Astrocyte (in vitro differentiated cells and primary cell): ENCODE results near the gene OPRL1. TPM values are rescaled to one million over a fixed set of nuclear protein-coding genes. Genes with fewer than 3 reads are reported as not detected.

Source experiments
- DNase-seq: peaks from one replicate; pipeline ENCODE4 v3.0.0-alpha.2; 2010; ENCODE audit warnings: low read depth
- FAIRE-seq: peaks from 2 replicates; lab custom pipeline; 2011; peaks lifted over from hg19 to GRCh38; lab: Jason Lieb, UNC
- H2AFZ ChIP-seq: 2 replicates; pipeline ENCODE4 v1.6.0; 2012; ENCODE audit warnings: low read depth, low read length, inconsistent platforms
- H3K27ac ChIP-seq: 2 replicates; pipeline ENCODE4 v1.5.1; 2011; ENCODE audit warnings: low read depth, low read length, inconsistent platforms
- H3K27me3 ChIP-seq: 2 replicates; pipeline ENCODE4 v1.6.0; 2011; ENCODE audit warnings: low read length, inconsistent platforms; ENCODE audit not compliant: insufficient read depth
- H3K36me3 ChIP-seq: 2 replicates; pipeline ENCODE4 v1.5.1; 2011; ENCODE audit warnings: low read length, inconsistent platforms; ENCODE audit not compliant: insufficient read depth
- H3K4me1 ChIP-seq: 2 replicates; pipeline ENCODE4 v1.5.1; 2011; ENCODE audit warnings: low read length, inconsistent platforms; ENCODE audit not compliant: insufficient read depth
- H3K4me2 ChIP-seq: 2 replicates; pipeline ENCODE4 v1.6.0; 2012; ENCODE audit warnings: low read length, inconsistent platforms
- H3K4me3 ChIP-seq: 2 replicates; pipeline ENCODE4 v1.5.1; 2011; ENCODE audit warnings: low read depth, mild to moderate bottlenecking, low read length, inconsistent platforms; ENCODE audit not compliant: insufficient read depth
- H3K79me2 ChIP-seq: 2 replicates; pipeline ENCODE4 v1.6.0; 2012; ENCODE audit warnings: mild to moderate bottlenecking, low read length, inconsistent platforms; ENCODE audit not compliant: insufficient read depth
- H3K9ac ChIP-seq: 2 replicates; pipeline ENCODE4 v1.6.0; 2012; ENCODE audit warnings: mild to moderate bottlenecking, low read length, inconsistent platforms
- H3K9me3 ChIP-seq: 2 replicates; pipeline ENCODE4 v1.5.1; 2012; ENCODE audit warnings: low read depth, mild to moderate bottlenecking, low read length, inconsistent platforms; ENCODE audit not compliant: insufficient read depth
- H4K20me1 ChIP-seq: 2 replicates; pipeline ENCODE4 v1.6.0; 2012; ENCODE audit warnings: low read length, inconsistent platforms; ENCODE audit not compliant: insufficient read depth
- H3K27ac Mint-ChIP-seq: one replicate; pipeline ENCODE4 v1.8.0; 2021; ENCODE audit warnings: mild to moderate bottlenecking, mixed read lengths; ENCODE audit not compliant: unreplicated experiment
- H3K27me3 Mint-ChIP-seq: one replicate; pipeline ENCODE4 v1.8.0; 2021; ENCODE audit warnings: low read depth, mixed read lengths; ENCODE audit not compliant: unreplicated experiment
- H3K36me3 Mint-ChIP-seq: one replicate; pipeline ENCODE4 v1.8.0; 2021; ENCODE audit warnings: low read depth, mixed read lengths; ENCODE audit not compliant: unreplicated experiment
- H3K4me1 Mint-ChIP-seq: one replicate; pipeline ENCODE4 v1.8.0; 2021; ENCODE audit warnings: low read depth, mixed read lengths; ENCODE audit not compliant: unreplicated experiment
- H3K4me3 Mint-ChIP-seq: one replicate; pipeline ENCODE4 v1.8.0; 2021; ENCODE audit warnings: mild to moderate bottlenecking, moderate library complexity, mixed read lengths; ENCODE audit not compliant: unreplicated experiment
- H3K9me3 Mint-ChIP-seq: one replicate; pipeline ENCODE4 v1.8.0; 2021; ENCODE audit warnings: mild to moderate bottlenecking, mixed read lengths; ENCODE audit not compliant: unreplicated experiment
- EZH2 ChIP-seq: IDR thresholded peaks from 2 replicates; pipeline ENCODE4 v1.6.1; 2012; ENCODE audit warnings: mild to moderate bottlenecking, low read length, inconsistent platforms; ENCODE audit not compliant: insufficient read depth
- total RNA-seq: library from RNA; stranded (reverse); gene quantifications from 2 replicates; pipeline ENCODE4 v1.2.1, GENCODE V29; 2021
- TF ChIP-seq, protein P1 (sequence below): IDR thresholded peaks from 2 replicates; pipeline ENCODE4 v1.5.1; 2011; ENCODE audit warnings: low read depth, mild to moderate bottlenecking, inconsistent platforms, low read length, moderate library complexity; ENCODE audit not compliant: insufficient read depth

OPRL1 gene
- total RNA-seq, 1 donor from 2014 or later, result 2.8 TPM

- Histone ChIP-seq H3K4me2 (no peak overlapping the region), H3K4me3 (no peak overlapping the region), H4K20me1 (no peaks in the 10 kb centered on the region), H3K27ac (no peak overlapping the region), H3K9me3 (no peaks in the 10 kb centered on the region), H3K27me3 (peaks cover 24% of the 10 kb centered on the region), H3K36me3 (no peaks in the 10 kb centered on the region), H2AFZ (no peak overlapping the region), H3K4me1 (no peaks in the 10 kb centered on the region), H3K9ac (no peak overlapping the region), H3K79me2 (no peaks in the 10 kb centered on the region)
- no peak overlapping the region for H3K4me3 Mint-ChIP-seq
- H3K27ac Mint-ChIP-seq, result no peak overlapping the region
- peaks cover 33% of the 10 kb centered on the region for H3K27me3 Mint-ChIP-seq
- H3K4me1 Mint-ChIP-seq, result no peaks in the 10 kb centered on the region
- FAIRE-seq (no peak), DNase-seq (no peak)
- peaks cover 6% of the 10 kb centered on the region for H3K36me3 Mint-ChIP-seq
- TF ChIP-seq, protein P1, sequence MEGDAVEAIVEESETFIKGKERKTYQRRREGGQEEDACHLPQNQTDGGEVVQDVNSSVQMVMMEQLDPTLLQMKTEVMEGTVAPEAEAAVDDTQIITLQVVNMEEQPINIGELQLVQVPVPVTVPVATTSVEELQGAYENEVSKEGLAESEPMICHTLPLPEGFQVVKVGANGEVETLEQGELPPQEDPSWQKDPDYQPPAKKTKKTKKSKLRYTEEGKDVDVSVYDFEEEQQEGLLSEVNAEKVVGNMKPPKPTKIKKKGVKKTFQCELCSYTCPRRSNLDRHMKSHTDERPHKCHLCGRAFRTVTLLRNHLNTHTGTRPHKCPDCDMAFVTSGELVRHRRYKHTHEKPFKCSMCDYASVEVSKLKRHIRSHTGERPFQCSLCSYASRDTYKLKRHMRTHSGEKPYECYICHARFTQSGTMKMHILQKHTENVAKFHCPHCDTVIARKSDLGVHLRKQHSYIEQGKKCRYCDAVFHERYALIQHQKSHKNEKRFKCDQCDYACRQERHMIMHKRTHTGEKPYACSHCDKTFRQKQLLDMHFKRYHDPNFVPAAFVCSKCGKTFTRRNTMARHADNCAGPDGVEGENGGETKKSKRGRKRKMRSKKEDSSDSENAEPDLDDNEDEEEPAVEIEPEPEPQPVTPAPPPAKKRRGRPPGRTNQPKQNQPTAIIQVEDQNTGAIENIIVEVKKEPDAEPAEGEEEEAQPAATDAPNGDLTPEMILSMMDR, result no peak
- no peak for TF ChIP-seq EZH2
- no peaks in the 10 kb centered on the region for H3K9me3 Mint-ChIP-seq
Measured at GRCh38 chr20:64099086-64099786, 19.4 kb downstream of the OPRL1 start.

DNA sequence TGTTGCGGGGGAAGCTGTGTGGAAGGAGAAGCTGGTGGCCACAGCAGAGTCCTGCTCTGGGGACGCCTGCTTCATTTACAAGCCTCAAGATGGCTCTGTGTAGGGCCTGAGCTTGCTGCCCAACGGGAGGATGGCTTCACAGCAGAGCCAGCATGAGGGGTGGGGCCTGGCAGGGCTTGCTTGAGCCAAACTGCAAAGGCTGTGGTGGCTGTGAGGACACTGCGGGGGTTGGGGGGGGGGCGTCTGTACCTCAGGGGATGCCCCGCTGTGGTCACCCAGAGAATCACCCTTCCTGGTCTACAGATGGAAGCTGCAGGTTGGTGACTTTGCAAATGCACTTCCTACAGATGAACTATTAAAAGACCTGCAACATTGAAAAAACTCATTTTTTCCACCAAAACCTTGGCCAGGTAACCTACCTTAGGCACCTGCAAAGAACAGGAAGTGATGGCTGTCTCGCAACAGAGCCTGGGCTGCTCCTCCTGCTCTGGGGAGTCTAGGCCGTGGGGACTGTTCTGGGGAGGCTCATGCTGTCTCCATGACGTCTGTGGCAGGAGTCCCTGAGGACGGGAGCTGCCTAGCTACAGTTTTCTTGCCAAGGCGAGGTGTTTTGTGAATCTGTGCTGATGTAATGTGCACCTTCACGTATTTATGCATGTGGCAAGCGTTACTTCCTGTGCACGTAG lies 20.1 kb downstream of the OPRL1 start:
- Histone ChIP-seq H3K36me3 (no peaks in the 10 kb centered on the region), H4K20me1 (no peaks in the 10 kb centered on the region), H3K4me1 (no peaks in the 10 kb centered on the region), H3K27ac (no peak overlapping the region), H3K4me2 (no peak overlapping the region), H3K4me3 (no peak overlapping the region), H3K9ac (no peak overlapping the region), H3K79me2 (no peaks in the 10 kb centered on the region), H3K27me3 (peaks cover 24% of the 10 kb centered on the region), H3K9me3 (no peaks in the 10 kb centered on the region), H2AFZ (no peak overlapping the region)
- H3K27ac Mint-ChIP-seq, result no peak overlapping the region
- no peak for DNase-seq
- no peak overlapping the region for H3K4me3 Mint-ChIP-seq
- no peaks in the 10 kb centered on the region for H3K9me3 Mint-ChIP-seq
- peaks cover 6% of the 10 kb centered on the region for H3K36me3 Mint-ChIP-seq
- TF ChIP-seq, protein P1, result no peak
- TF ChIP-seq EZH2, result no peak
- H3K27me3 Mint-ChIP-seq, result peaks cover 33% of the 10 kb centered on the region
- no peaks in the 10 kb centered on the region for H3K4me1 Mint-ChIP-seq
- no peak for FAIRE-seq

DNA sequence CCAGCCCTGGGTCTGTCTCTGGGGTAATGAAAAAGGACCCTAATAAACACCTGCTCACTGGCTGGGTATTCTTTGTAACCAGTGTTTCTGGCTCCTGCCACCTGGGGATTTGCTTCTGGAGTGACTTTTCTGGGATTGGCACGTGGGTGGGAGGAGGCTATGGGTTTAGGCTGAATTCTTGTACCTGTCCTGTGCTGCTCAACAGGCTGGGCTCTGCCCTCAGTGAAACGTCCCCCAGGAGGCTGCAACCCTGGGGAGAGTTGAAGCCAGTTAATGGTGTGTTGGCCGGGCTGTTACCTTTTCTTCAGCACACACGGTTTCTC lies 20.6 kb downstream of the OPRL1 start:
- TF ChIP-seq, protein P1, result no peak
- no peak for TF ChIP-seq EZH2
- FAIRE-seq, result no peak

More for the DNA sequence above, 20.6 kb downstream of the OPRL1 start:
- Mint-ChIP-seq H3K27me3 (peaks cover 33% of the 10 kb centered on the region), H3K4me1 (no peaks in the 10 kb centered on the region), H3K4me3 (no peak overlapping the region), H3K27ac (no peak overlapping the region), H3K36me3 (peaks cover 6% of the 10 kb centered on the region), H3K9me3 (no peaks in the 10 kb centered on the region)
- H3K27ac ChIP-seq, result no peak overlapping the region
- no peaks in the 10 kb centered on the region for H4K20me1 ChIP-seq
- no peak overlapping the region for H3K9ac ChIP-seq
- H3K4me2 ChIP-seq, result no peak overlapping the region
- H3K36me3 ChIP-seq, result no peaks in the 10 kb centered on the region
- no peaks in the 10 kb centered on the region for H3K4me1 ChIP-seq
- H3K79me2 ChIP-seq, result no peaks in the 10 kb centered on the region
- no peak overlapping the region for H2AFZ ChIP-seq
- DNase-seq, result no peak
- H3K9me3 ChIP-seq, result no peaks in the 10 kb centered on the region
- no peak overlapping the region for H3K4me3 ChIP-seq
- peaks cover 24% of the 10 kb centered on the region for H3K27me3 ChIP-seq
